DND-41 (cell line): ENCODE data around the gene ATG2A.

ENCODE experiments used
- ATAC-seq: fragments of 200-7000 bp; cut with Tn5 transposase; 3 replicates; pipeline ENCODE4 v1.9.1; 2021; ENCODE audit warnings: low read depth; ENCODE audit not compliant: insufficient read depth
- DNase-seq: peaks from one replicate; pipeline ENCODE4 v3.0.0-alpha.2; 2020
- H2AFZ ChIP-seq: 2 replicates; pipeline ENCODE4 v1.6.0; 2012; ENCODE audit warnings: low read depth, low read length
- H3K27ac ChIP-seq: 2 replicates; pipeline ENCODE4 v1.5.1; 2012; ENCODE audit warnings: low read length, inconsistent platforms
- H3K27me3 ChIP-seq: fragments of 200-600 bp; sonication (generic); 2 replicates; pipeline ENCODE4 v1.6.0; 2012; ENCODE audit warnings: low read length, mild to moderate bottlenecking, inconsistent platforms; ENCODE audit not compliant: insufficient read depth, poor library complexity
- H3K36me3 ChIP-seq: 2 replicates; pipeline ENCODE4 v1.5.1; 2012; ENCODE audit warnings: low read length, inconsistent platforms; ENCODE audit not compliant: insufficient read depth
- H3K4me1 ChIP-seq: 2 replicates; pipeline ENCODE4 v1.5.1; 2012; ENCODE audit warnings: mild to moderate bottlenecking, low read length; ENCODE audit not compliant: insufficient read depth
- H3K4me2 ChIP-seq: 2 replicates; pipeline ENCODE4 v1.6.0; 2012; ENCODE audit warnings: mild to moderate bottlenecking, moderate library complexity, low read length, inconsistent platforms; ENCODE audit not compliant: insufficient read depth
- H3K4me3 ChIP-seq, 2 experiments: fragments of 200-600 bp in 1 of 2; shearing (Covaris generic) in 1 of 2; 2 replicates each; pipeline ENCODE4 v1.5.1; 2012 to 2016; ENCODE audit warnings: inconsistent platforms in 2 of 2, low read length in 2 of 2, mild to moderate bottlenecking in 2 of 2, low read depth in 1 of 2, moderate library complexity in 1 of 2
- H3K79me2 ChIP-seq: 2 replicates; pipeline ENCODE4 v1.6.0; 2012; ENCODE audit warnings: low read length, inconsistent platforms; ENCODE audit not compliant: insufficient read depth
- H3K9ac ChIP-seq: 2 replicates; pipeline ENCODE4 v1.6.0; 2012; ENCODE audit warnings: low read depth, mild to moderate bottlenecking, inconsistent platforms, low read length, moderate library complexity
- H3K9me3 ChIP-seq: 2 replicates; pipeline ENCODE4 v1.5.1; 2012; ENCODE audit warnings: low read length, moderate library complexity, mild to moderate bottlenecking, inconsistent platforms; ENCODE audit not compliant: insufficient read depth, severe bottlenecking
- H4K20me1 ChIP-seq: 2 replicates; pipeline ENCODE4 v1.6.0; 2012; ENCODE audit warnings: low read length; ENCODE audit not compliant: insufficient read depth
- CTCF ChIP-seq: IDR thresholded peaks from 2 replicates; pipeline ENCODE4 v1.5.1; 2012; ENCODE audit warnings: borderline replicate concordance, low read length, moderate library complexity, mild to moderate bottlenecking; ENCODE audit not compliant: poor library complexity, severe bottlenecking; ENCODE audit errors: extremely low read depth
- EZH2 ChIP-seq: IDR thresholded peaks from 3 replicates; pipeline ENCODE4 v1.6.1; 2012; ENCODE audit warnings: borderline replicate concordance, low read depth, mild to moderate bottlenecking, moderate library complexity, low read length, inconsistent platforms; ENCODE audit not compliant: severe bottlenecking

ATG2A gene

GRCh38 chr11:64910451-64911093 is 6.4 kb downstream of the ATG2A start:
- no peak for ATAC-seq
- H4K20me1 ChIP-seq, result no peaks in the 10 kb centered on the region; the same call in 1 of the 2 replicates

GRCh38 chr11:64909653-64910343 is 7.2 kb downstream of the ATG2A start:
- no peaks in the 10 kb centered on the region; the same call in 1 of the 2 replicates for H3K79me2 ChIP-seq
- no peak overlapping the region for H3K9ac ChIP-seq
- no peaks in the 10 kb centered on the region; the same call in 1 of the 2 replicates for H4K20me1 ChIP-seq
- no peaks in the 10 kb centered on the region for H3K9me3 ChIP-seq
- no peak overlapping the region for H3K4me2 ChIP-seq
- H3K27me3 ChIP-seq, result no peaks in the 10 kb centered on the region
- H3K27ac ChIP-seq, result no peak overlapping the region
- DNase-seq (no peak), ATAC-seq (no peak)
- no peak overlapping the region for H2AFZ ChIP-seq
- H3K36me3 ChIP-seq, result peaks cover 89% of the 10 kb centered on the region
- no peaks in the 10 kb centered on the region for H3K4me1 ChIP-seq
- TF ChIP-seq CTCF, result no peak
- no peak for TF ChIP-seq EZH2
- H3K4me3 ChIP-seq, result no peak overlapping the region

More at GRCh38 chr11:64910451-64911093, 6.4 kb downstream of the ATG2A start:
- Histone ChIP-seq H3K27me3 (no peaks in the 10 kb centered on the region), H3K9ac (no peak overlapping the region), H3K36me3 (peaks cover 83% of the 10 kb centered on the region), H3K9me3 (no peaks in the 10 kb centered on the region), H3K27ac (no peak overlapping the region), H3K4me2 (no peak overlapping the region), H3K79me2 (peaks cover 5% of the 10 kb centered on the region), H3K4me1 (peaks cover 8% of the 10 kb centered on the region), H3K4me3 (no peak overlapping the region), H2AFZ (no peak overlapping the region)
- DNase-seq, result no peak
- TF ChIP-seq EZH2 (no peak), CTCF (no peak)

GRCh38 chr11:64908766-64909165 is 8.2 kb downstream of the ATG2A start:
- H3K4me3 ChIP-seq, result no peak overlapping the region
- no peaks in the 10 kb centered on the region for H3K27me3 ChIP-seq
- DNase-seq, result no peak
- no peak for ATAC-seq
- TF ChIP-seq EZH2, result no peak
- TF ChIP-seq CTCF, result no peak
- no peak overlapping the region for H3K27ac ChIP-seq
- H3K79me2 ChIP-seq, result no peaks in the 10 kb centered on the region
- no peaks in the 10 kb centered on the region for H3K9me3 ChIP-seq
- H4K20me1 ChIP-seq, result no peaks in the 10 kb centered on the region; the same call in 1 of the 2 replicates
- H3K36me3 ChIP-seq, result peaks cover 82% of the 10 kb centered on the region
- H2AFZ ChIP-seq, result no peak overlapping the region
- no peak overlapping the region for H3K9ac ChIP-seq
- no peak overlapping the region for H3K4me2 ChIP-seq
- H3K4me1 ChIP-seq, result no peaks in the 10 kb centered on the region
